NCI-H1092 (cell line): ENCODE results near the gene GTF3C4.

Experiments
- DNase-seq: peaks from one replicate; lab custom pipeline; 2025; lab: John Stamatoyannopoulos, UW

The GTF3C4 gene

DNA sequence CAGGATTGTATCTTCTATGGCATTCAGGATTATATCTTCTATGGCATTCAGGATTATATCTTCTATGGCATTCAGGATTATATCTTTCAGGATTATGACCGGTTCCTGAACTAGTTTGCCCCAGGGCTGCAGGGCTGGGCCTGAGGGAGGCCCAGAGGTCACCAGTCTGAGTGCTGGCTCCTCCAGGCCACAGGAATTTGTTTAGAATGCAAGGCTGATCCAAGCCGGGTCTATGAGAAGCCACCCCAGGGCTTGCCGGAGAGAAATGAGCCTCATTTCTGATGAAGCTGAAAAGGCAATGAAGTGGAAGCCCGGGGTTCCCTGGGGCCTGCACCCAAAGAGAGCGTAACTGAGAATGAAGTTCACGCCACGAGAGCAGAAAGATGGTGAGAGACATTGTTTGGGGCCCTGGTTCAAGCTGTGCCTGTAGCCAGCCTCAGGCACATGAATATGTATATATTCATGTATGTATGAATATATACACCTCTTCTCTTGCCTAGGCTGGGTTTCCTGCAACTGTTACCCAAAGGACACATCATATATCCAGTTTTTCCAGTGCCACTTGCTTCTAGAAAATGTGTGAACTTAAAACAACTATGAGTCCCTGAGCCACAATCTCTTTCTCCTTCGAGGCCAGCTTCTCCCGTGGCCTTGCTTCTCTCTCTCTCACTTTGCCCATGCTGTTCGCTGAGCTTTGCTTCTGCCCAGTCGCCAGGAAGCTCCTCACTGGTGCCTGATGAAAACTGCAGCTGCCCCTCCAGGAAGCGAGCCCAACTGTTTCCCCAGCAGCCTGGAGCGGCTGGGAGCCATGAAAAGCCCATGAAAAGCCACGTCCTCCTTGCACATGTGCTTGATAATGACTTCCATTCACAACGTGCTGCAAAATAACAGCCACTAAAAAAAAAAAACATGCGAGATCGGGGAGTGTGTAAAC is 62.3 kb downstream of the GTF3C4 start:
- DNase-seq: peak; percentile 30

GRCh38 chr9:132733260-132733815 is 63.1 kb downstream of the GTF3C4 start:
- DNase-seq: no peak

- no peak for DNase-seq
Measured at GRCh38 chr9:132739710-132740310, 69.5 kb downstream of the GTF3C4 start.

DNA sequence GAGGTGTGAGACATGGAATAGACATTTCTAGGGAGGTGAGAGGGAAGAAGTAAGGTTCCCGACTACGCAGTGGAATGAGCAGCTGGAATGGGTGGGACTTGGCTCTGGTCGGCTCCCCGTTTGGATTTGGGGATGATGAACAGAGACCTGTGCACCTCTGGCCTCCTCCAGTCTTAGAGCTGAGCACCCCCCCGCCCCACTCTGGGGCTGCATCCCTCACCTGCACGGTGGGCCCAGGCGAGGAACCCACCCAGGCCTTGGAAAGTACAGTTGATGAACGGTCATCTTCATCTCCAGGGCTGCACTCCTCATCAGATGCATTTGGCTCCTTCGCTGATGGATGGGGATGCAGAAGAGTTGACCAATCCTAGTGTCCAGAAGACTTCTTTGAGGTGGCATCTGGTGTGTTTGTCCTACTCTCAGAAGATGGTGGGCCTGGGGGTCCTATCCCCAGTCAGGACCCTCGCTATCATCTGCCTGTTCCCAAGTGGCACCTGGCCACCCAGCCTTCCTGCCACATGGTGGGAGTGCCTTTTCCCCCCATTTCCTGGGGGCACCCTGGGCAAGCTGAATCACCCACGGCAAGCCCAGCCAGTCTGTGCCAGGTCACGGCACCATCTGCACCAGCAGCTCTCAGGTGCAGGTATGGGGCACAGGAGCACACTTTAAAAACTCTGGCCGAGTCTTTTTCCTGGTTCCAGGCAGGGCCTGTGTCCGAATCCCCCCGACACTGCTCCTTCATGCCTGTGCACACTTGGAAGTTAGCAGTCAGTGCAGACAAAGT is 70.5 kb downstream of the GTF3C4 start:
- no peak for DNase-seq

- no peak for DNase-seq
Measured at GRCh38 chr9:132742821-132743311, 72.6 kb downstream of the GTF3C4 start.

DNA sequence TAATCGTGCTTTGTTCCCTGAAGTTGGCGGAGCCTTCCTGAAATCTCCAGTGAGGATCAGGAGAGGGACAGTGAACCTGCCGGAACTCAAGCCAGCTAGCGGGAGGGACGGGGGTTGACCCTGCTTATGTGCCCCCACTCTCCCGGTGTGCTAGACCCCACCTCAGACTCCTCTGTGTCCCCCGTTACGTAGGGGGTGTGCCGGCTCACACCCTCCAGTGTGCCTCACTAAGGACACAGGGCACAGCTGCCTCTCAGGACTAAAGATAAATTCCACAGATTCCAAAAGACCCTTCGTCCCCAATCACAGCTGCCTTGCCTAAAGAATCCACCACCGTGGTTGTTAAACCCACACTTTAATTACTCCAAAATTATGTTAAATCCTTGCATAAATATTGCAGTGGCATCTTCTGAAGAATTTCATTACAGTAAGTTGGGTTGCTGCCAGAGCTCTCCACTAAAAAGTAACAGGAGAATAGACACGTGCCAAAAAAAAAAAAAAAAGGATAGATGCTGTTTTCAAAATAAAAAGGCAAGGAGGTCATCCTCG is 73.7 kb downstream of the GTF3C4 start:
- no peak for DNase-seq
